ENCODE data around the gene PIGL. TPM values are rescaled to one million over a fixed set of nuclear protein-coding genes. Genes with fewer than 3 reads are reported as not detected.

The PIGL gene
- total RNA-seq, 1 experiment from 2014 or later = 44.1 TPM

- TF ChIP-seq ZNF512 (CRISPR knock-in tag; IDR thresholded peaks at IDR 0.05; ENCODE audit: borderline replicate concordance) = no peak
- no peak for TF ChIP-seq GTF2I (CRISPR knock-in tag; conservative IDR thresholded peaks at IDR 0.05)
- no peak for TF ChIP-seq OVOL2 (CRISPR knock-in tag; IDR thresholded peaks at IDR 0.05; ENCODE audit: borderline replicate concordance)
- no peak for TF ChIP-seq ZSCAN18 (CRISPR knock-in tag; IDR thresholded peaks at IDR 0.05)
- no peak for TF ChIP-seq ZNF416 (CRISPR knock-in tag; IDR thresholded peaks at IDR 0.05)
- TF ChIP-seq IRF1 (CRISPR knock-in tag; IDR thresholded peaks at IDR 0.05) = no peak
- no peak for TF ChIP-seq ZNF396 (CRISPR knock-in tag; IDR thresholded peaks at IDR 0.05; ENCODE audit: borderline replicate concordance)
- TF ChIP-seq AR (CRISPR knock-in tag; IDR thresholded peaks at IDR 0.05) = no peak
- no peak for TF ChIP-seq RELA (CRISPR knock-in tag; IDR thresholded peaks at IDR 0.05; ENCODE audit: borderline replicate concordance)
These were observed 26.2 kb upstream of the PIGL start (continued) for GRCh38 chr17:16190703-16191360.

GRCh38 chr17:16191604-16192003 lies 25.4 kb upstream of the PIGL start:
- ChIA-PET POLR2A (no interaction called here), CTCF (no interaction called here)
- ATAC-seq (no peak), DNase-seq (ENCODE audit: low spot score) (no peak)
- H3K4me3 Mint-ChIP-seq = no peak overlapping the region
- H3K9me3 Mint-ChIP-seq = no peaks in the 10 kb centered on the region
- peaks cover 23% of the 10 kb centered on the region for H3K36me3 Mint-ChIP-seq
- H3K4me1 Mint-ChIP-seq = no peaks in the 10 kb centered on the region
- no peaks in the 10 kb centered on the region for H3K27me3 Mint-ChIP-seq (ENCODE audit: low read depth)
- H3K27ac Mint-ChIP-seq = no peak overlapping the region; the same call in 1 of the 2 replicates
- no peak for TF ChIP-seq ZBTB43 (CRISPR knock-in tag; IDR thresholded peaks at IDR 0.05)
- no peak for TF ChIP-seq GRHL2 (CRISPR knock-in tag; IDR thresholded peaks at IDR 0.05; ENCODE audit: insufficient replicate concordance, severe bottlenecking)
- TF ChIP-seq ERG (CRISPR knock-in tag; IDR thresholded peaks at IDR 0.05) = no peak
- no peak for TF ChIP-seq ESRRA (CRISPR knock-in tag; IDR thresholded peaks at IDR 0.05; ENCODE audit: borderline replicate concordance)
- no peak for TF ChIP-seq ZNF219 (CRISPR knock-in tag; IDR thresholded peaks at IDR 0.05; ENCODE audit: borderline replicate concordance)
- no peak for TF ChIP-seq E2F4 (CRISPR knock-in tag; IDR thresholded peaks at IDR 0.05; ENCODE audit: borderline replicate concordance, low read depth)
- no peak for TF ChIP-seq IRF2 (CRISPR knock-in tag; IDR thresholded peaks at IDR 0.05; ENCODE audit: borderline replicate concordance, low read depth)
- no peak for TF ChIP-seq USF2 (CRISPR knock-in tag; IDR thresholded peaks at IDR 0.05)
- TF ChIP-seq E2F5 (CRISPR knock-in tag; IDR thresholded peaks at IDR 0.05) = no peak
- TF ChIP-seq GABPB1 (CRISPR knock-in tag; IDR thresholded peaks at IDR 0.05) = no peak

Data from WTC11 (cell line).